Subcutaneous adipose tissue (tissue), 4 donors: ENCODE measurements around the gene MYBPC1. TPM values are rescaled to one million over a fixed set of nuclear protein-coding genes. Genes with fewer than 3 reads are reported as not detected.

Experiments used
- CTCF ChIP-seq: fragments of 450-650 bp; IDR thresholded peaks from one replicate; pipeline ENCODE4 v1.5.1; 2016; ENCODE audit warnings: low read depth, mild to moderate bottlenecking, control low read depth, antibody characterized with exemption, moderate library complexity
- total RNA-seq, 4 donors: library from RNA; depleted of rRNA; stranded (reverse); fragments of >200 nt; gene quantifications; one replicate each; pipeline ENCODE4 v1.1.0, GENCODE V29; 2016

The MYBPC1 gene
- total RNA-seq, 4 donors from 2014 or later, result 0.17 to 0.66 TPM; not detected in 2

DNA sequence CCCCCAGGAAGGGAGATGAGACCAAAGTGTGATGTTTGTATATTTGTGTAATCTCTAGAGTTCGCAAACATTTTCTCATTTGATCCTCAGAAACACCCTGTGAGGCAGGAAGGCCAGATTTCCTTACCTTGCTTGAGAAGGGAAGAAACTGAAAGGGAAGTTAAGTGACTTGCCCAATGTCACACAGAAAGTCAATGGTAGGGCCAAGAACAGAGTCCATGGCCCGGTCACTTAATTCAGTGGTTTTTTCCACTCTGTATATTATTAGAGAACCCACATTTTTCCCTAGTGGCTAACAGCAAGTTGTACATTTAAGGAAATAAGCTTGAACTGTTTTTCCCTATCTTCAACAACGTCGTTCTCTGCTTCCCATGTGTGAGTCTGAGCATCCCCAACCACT lies 77.1 kb downstream of the MYBPC1 start:
- TF ChIP-seq CTCF, result no peak

DNA sequence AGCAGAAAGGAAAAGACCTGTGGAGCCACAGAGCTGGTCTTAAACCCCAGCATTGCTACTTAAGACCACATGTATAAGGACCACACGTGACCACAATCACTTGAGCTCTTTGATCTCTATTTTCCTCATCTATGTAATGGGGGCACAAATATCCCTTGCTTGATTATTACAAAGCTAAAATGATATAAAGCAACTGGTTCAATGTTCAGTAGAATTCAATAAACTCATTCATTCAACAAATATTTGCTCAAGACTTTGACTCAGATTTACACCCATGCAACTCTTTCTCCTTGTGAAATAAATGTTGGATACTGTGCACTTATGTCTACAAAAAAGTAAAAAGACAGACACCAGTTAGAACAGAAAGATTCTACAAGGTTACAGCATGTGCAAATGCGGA lies 80.8 kb downstream of the MYBPC1 start:
- TF ChIP-seq CTCF, result no peak

DNA sequence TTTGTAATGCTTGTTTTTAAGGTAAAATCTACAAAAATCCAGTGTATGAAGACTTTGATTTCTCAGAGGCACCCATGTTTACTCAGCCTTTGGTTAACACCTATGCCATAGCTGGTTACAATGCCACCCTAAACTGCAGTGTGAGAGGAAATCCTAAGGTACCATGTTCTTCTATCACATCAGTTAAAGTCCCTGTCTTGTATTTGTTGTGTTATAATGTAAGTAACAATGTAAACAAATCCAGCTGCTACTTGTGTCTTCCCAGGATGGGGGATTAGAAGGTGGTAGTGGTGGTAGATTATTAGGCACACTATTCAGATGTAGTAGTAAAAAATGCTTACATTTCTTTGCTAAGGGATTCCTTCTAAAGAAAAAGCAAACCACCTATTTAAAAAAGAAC lies 83.3 kb downstream of the MYBPC1 start:
- TF ChIP-seq CTCF, result no peak

DNA sequence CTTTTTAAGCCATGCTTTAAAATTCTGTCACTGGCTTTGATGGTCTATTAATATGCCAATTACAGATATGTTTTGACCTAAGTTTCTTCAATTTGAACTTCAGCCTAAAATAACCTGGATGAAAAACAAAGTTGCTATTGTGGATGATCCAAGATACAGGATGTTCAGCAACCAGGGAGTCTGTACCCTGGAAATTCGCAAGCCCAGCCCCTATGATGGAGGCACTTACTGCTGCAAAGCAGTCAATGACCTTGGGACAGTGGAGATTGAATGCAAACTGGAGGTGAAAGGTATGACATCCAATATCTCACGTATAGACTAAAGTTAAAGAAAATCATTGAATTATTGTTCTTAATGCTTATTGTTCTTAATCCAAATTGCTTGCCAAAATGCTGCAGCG lies 85.5 kb downstream of the MYBPC1 start:
- TF ChIP-seq CTCF, result no peak

DNA sequence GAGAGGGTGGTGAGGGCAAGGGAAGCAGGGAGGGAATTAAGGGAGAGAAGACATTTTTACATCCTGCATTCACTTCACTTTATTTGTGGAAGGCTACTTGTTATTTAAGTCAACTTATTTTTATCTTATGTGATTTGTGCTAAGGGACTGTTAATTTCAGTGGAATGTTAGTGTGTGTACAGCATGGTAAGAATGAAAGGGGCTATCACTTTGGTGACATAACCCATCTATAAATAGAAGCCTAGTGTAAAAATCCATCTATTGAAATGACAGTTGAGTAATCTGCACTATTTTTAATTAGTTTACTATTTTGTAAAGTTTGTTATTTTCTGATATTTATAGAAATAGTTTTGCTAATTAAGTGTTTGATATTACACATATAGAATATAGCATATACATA lies 85.9 kb downstream of the MYBPC1 start:
- TF ChIP-seq CTCF, result no peak

- no peak for TF ChIP-seq CTCF
Observed at GRCh38 chr12:101685092-101685491, 90.3 kb downstream of the MYBPC1 start.

DNA sequence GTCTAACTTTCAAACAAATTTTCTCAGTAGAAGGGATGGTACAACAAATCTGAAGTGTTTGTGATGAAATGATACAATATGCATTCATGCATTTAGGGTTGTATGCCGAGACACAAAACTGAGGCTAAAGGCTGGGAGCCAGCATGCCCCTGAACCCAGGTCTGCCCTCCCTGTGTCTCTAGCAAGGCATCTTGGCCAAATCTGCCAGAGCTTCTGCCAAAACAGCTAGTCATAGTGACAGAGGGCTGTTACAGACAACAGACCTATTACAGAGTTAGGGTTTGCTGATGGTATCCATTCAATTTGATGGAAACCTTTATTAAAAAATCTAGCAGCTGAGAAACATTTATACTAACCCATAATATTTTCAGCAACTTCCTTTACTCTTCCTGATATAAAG lies 91.4 kb downstream of the MYBPC1 start:
- TF ChIP-seq CTCF, result no peak
